CD8-positive, alpha-beta memory T cell (primary cell): Measurements from ENCODE around the gene FTO. TPM values are rescaled to one million over a fixed set of nuclear protein-coding genes. Genes with fewer than 3 reads are reported as not detected.

Experiments
- CTCF ChIA-PET: fragments of 350-600 bp; sonication (Branson Sonifier 250); formaldehyde crosslinking; loops from one replicate; lab custom pipeline; 2021; ENCODE audit warnings: antibody characterized with exemption; lab: Charles Lee
- POLR2A ChIA-PET: fragments of 350-600 bp; sonication (Branson Sonifier 250); formaldehyde crosslinking; loops from one replicate; lab custom pipeline; 2021; ENCODE audit warnings: antibody characterized with exemption; lab: Charles Lee
- DNase-seq, 5 donors: peaks; one replicate each; pipeline versions ENCODE4 v3.0.0 to v3.0.0-alpha.2; 2020 to 2022; ENCODE audit warnings: mixed read lengths in 1 of 5
- H3K27ac ChIP-seq: one replicate; pipeline ENCODE4 v1.7.0; 2013; ENCODE audit warnings: low read depth, mild to moderate bottlenecking, low read length, moderate library complexity
- H3K27me3 ChIP-seq: 2 replicates; pipeline ENCODE4 v1.7.0; 2013; ENCODE audit warnings: low read length, mild to moderate bottlenecking; ENCODE audit not compliant: insufficient read depth, poor library complexity, severe bottlenecking
- H3K36me3 ChIP-seq: 2 replicates; pipeline ENCODE4 v1.7.0; 2013; ENCODE audit warnings: mild to moderate bottlenecking, low read length, moderate library complexity; ENCODE audit not compliant: insufficient read depth
- H3K4me1 ChIP-seq: 2 replicates; pipeline ENCODE4 v1.7.0; 2013; ENCODE audit warnings: mild to moderate bottlenecking, low read length, moderate library complexity; ENCODE audit not compliant: insufficient read depth
- H3K4me3 ChIP-seq: 2 replicates; pipeline ENCODE4 v1.7.0; 2013; ENCODE audit warnings: mild to moderate bottlenecking, low read length
- H3K9me3 ChIP-seq: 2 replicates; pipeline ENCODE4 v1.7.0; 2013; ENCODE audit warnings: mild to moderate bottlenecking, low read length
- H3K27ac Mint-ChIP-seq, 8 donors: one replicate each; pipeline ENCODE4 v1.8.0; 2020 to 2021; ENCODE audit warnings: mixed read lengths in 8 of 8, mild to moderate bottlenecking in 6 of 8, inconsistent platforms in 3 of 8, moderate library complexity in 3 of 8
- H3K27me3 Mint-ChIP-seq, 2 donors: one replicate each; pipeline ENCODE4 v1.8.0; 2020 to 2021; ENCODE audit warnings: mixed read lengths in 2 of 2, mild to moderate bottlenecking in 1 of 2, moderate library complexity in 1 of 2
- H3K36me3 Mint-ChIP-seq, 3 donors: one replicate each; pipeline ENCODE4 v1.8.0; 2020 to 2021; ENCODE audit warnings: mixed read lengths in 3 of 3, inconsistent platforms in 1 of 3, mild to moderate bottlenecking in 1 of 3
- H3K4me1 Mint-ChIP-seq, 3 donors: one replicate each; pipeline ENCODE4 v1.8.0; 2020 to 2021; ENCODE audit warnings: mixed read lengths in 3 of 3, inconsistent platforms in 1 of 3, mild to moderate bottlenecking in 1 of 3
- H3K4me3 Mint-ChIP-seq, 7 donors: one replicate each; pipeline ENCODE4 v1.8.0; 2020 to 2021; ENCODE audit warnings: mixed read lengths in 7 of 7, mild to moderate bottlenecking in 6 of 7, moderate library complexity in 4 of 7, inconsistent platforms in 2 of 7
- H3K9me3 Mint-ChIP-seq, 5 donors: one replicate each; pipeline ENCODE4 v1.8.0; 2020 to 2022; ENCODE audit warnings: mixed read lengths in 5 of 5, mild to moderate bottlenecking in 3 of 5, moderate library complexity in 2 of 5, inconsistent platforms in 1 of 5
- polyA plus RNA-seq: library from polyadenylated mRNA; unstranded; fragments of 300-500 nt; fragmentation: Illumina TruSeq; gene quantifications from one replicate; pipeline ENCODE4 v1.2.3, GENCODE V29; 2021
- total RNA-seq, 2 experiments: library from RNA; stranded (reverse); gene quantifications; one replicate each; pipeline ENCODE4 v1.2.3, GENCODE V29; 2021

FTO gene
- total and polyA plus RNA-seq, 3 experiments from 2014 or later, result 54.5 to 77.8 (median 56.0) TPM

GRCh38 chr16:54193665-54194333 is 489.8 kb downstream of the FTO start:
- CTCF ChIA-PET, result no interaction called here

GRCh38 chr16:54194334-54194743 is 490.4 kb downstream of the FTO start:
- ChIA-PET CTCF (no interaction called here), POLR2A (no interaction called here)
- H3K27ac Mint-ChIP-seq, result no peak overlapping the region
- no peaks in the 10 kb centered on the region for H3K36me3 ChIP-seq
- no peaks in the 10 kb centered on the region for H3K27me3 ChIP-seq
- no peaks in the 10 kb centered on the region for H3K4me1 ChIP-seq
- H3K4me3 Mint-ChIP-seq, result no peak overlapping the region
- no peak overlapping the region for H3K4me3 ChIP-seq
- no peaks in the 10 kb centered on the region for H3K4me1 Mint-ChIP-seq
- no peaks in the 10 kb centered on the region for H3K36me3 Mint-ChIP-seq
- no peak for DNase-seq
- peaks cover 0 to 13% of the 10 kb centered on the region in 2 donors for H3K27me3 Mint-ChIP-seq
- no peaks in the 10 kb centered on the region for H3K9me3 ChIP-seq
- no peak overlapping the region for H3K27ac ChIP-seq
- H3K9me3 Mint-ChIP-seq, result peaks cover 0 to 14% (median 5%) of the 10 kb centered on the region in 5 donors

More at GRCh38 chr16:54193665-54194333, 489.8 kb downstream of the FTO start:
- Mint-ChIP-seq H3K27ac (no peak overlapping the region), H3K27me3 (peaks cover 0 to 13% of the 10 kb centered on the region in 2 donors), H3K36me3 (no peaks in the 10 kb centered on the region), H3K4me1 (no peaks in the 10 kb centered on the region), H3K9me3 (peaks cover 0 to 14% (median 5%) of the 10 kb centered on the region in 5 donors), H3K4me3 (no peak overlapping the region)
- H3K9me3 ChIP-seq, result no peaks in the 10 kb centered on the region
- no peaks in the 10 kb centered on the region for H3K27me3 ChIP-seq
- DNase-seq, result no peak
- H3K27ac ChIP-seq, result no peak overlapping the region
- POLR2A ChIA-PET, result no interaction called here
- no peaks in the 10 kb centered on the region for H3K4me1 ChIP-seq
- H3K36me3 ChIP-seq, result no peaks in the 10 kb centered on the region
- no peak overlapping the region for H3K4me3 ChIP-seq

DNA sequence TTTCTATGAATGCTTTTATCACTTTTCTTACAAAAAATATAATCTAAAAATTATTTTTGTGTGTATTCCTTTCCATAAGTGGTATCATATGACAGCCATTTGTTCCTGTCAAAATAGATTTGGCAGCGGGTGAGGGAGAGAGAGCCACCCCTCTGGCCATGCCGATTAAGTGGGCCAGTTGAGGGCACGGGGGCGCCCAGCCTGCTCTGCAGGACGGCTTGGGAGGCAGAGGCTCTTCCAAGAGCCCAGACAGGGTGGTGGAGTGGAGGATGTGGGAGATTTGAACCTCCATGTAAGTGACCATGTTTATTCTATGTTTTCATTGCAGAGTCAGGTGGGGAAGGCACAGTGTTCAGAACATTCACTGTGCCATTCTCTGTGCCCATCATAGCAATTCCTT is 493.8 kb downstream of the FTO start:
- H3K9me3 ChIP-seq, result no peaks in the 10 kb centered on the region
- Mint-ChIP-seq H3K36me3 (no peaks in the 10 kb centered on the region), H3K9me3 (peaks cover 0 to 8% (median 2%) of the 10 kb centered on the region in 5 donors), H3K27ac (no peak overlapping the region), H3K27me3 (peaks cover 0 to 5% of the 10 kb centered on the region in 2 donors), H3K4me1 (no peaks in the 10 kb centered on the region), H3K4me3 (no peak overlapping the region)
- ChIA-PET CTCF (no interaction called here), POLR2A (no interaction called here)
- H3K27ac ChIP-seq, result no peak overlapping the region
- H3K36me3 ChIP-seq, result no peaks in the 10 kb centered on the region
- H3K27me3 ChIP-seq, result no peaks in the 10 kb centered on the region
- H3K4me3 ChIP-seq, result no peak overlapping the region
- DNase-seq, result no peak
- H3K4me1 ChIP-seq, result no peaks in the 10 kb centered on the region

DNA sequence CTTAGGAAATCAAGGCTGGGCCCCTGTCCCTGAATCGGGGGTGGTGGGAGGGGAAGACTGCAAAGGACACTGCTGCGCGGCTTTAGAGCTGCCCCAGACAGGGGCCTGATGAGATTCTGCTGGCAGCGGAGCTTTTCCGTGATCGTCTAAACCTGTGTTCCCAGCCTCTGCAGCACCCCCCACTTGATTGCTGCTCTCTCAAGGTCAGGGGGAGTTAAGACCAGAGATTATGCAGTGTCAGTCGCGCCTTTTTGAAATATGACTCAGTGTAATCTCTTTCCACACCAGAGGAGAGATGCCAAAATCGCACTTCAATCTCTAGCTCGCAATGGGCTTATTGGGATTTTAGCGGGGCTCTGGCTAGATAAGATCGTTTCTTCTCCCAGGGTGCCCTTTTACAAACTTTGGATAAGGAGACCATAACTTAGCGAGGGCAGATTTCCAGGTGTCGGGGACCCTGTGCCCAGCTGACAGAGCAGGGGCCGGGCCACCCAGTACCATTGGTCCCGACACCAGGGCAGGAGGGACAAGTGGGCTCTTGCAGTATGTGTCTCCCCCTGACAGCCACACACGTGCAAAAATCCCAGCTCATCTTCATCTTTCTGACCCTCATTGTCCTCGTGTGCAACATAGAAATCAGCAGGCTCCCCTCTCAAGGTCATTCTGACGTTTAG is 495.7 kb downstream of the FTO start:
- no peaks in the 10 kb centered on the region for H3K27me3 ChIP-seq
- ChIA-PET POLR2A (no interaction called here), CTCF (no interaction called here)
- DNase-seq, result no peak
- H3K9me3 ChIP-seq, result no peaks in the 10 kb centered on the region
- H3K4me1 Mint-ChIP-seq, result no peaks in the 10 kb centered on the region
- no peak overlapping the region for H3K27ac ChIP-seq
- H3K4me1 ChIP-seq, result no peaks in the 10 kb centered on the region
- H3K36me3 ChIP-seq, result no peaks in the 10 kb centered on the region
- H3K27me3 Mint-ChIP-seq, result peaks cover 0 to 5% of the 10 kb centered on the region in 2 donors
- H3K9me3 Mint-ChIP-seq, result peaks cover 0 to 8% (median 0%) of the 10 kb centered on the region in 5 donors
- H3K36me3 Mint-ChIP-seq, result no peaks in the 10 kb centered on the region
- H3K4me3 ChIP-seq, result no peak overlapping the region
- no peak overlapping the region for H3K27ac Mint-ChIP-seq
- peak overlapping the region in 1 of 7 donors; percentile 62 for H3K4me3 Mint-ChIP-seq

- Mint-ChIP-seq H3K4me3 (no peak overlapping the region), H3K9me3 (peaks cover 0 to 8% (median 0%) of the 10 kb centered on the region in 5 donors), H3K4me1 (no peaks in the 10 kb centered on the region), H3K27ac (no peak overlapping the region), H3K27me3 (peaks cover 0 to 5% of the 10 kb centered on the region in 2 donors), H3K36me3 (no peaks in the 10 kb centered on the region)
- Histone ChIP-seq H3K27me3 (no peaks in the 10 kb centered on the region), H3K9me3 (no peaks in the 10 kb centered on the region), H3K36me3 (no peaks in the 10 kb centered on the region), H3K4me3 (no peak overlapping the region), H3K4me1 (no peaks in the 10 kb centered on the region), H3K27ac (no peak overlapping the region)
- ChIA-PET CTCF (no interaction called here), POLR2A (no interaction called here)
- no peak for DNase-seq
Observed at GRCh38 chr16:54200161-54200534, 496.2 kb downstream of the FTO start.

GRCh38 chr16:54200720-54201119 is 496.8 kb downstream of the FTO start:
- Histone ChIP-seq H3K27ac (no peak overlapping the region), H3K27me3 (no peaks in the 10 kb centered on the region), H3K9me3 (no peaks in the 10 kb centered on the region), H3K36me3 (no peaks in the 10 kb centered on the region), H3K4me3 (no peak overlapping the region), H3K4me1 (no peaks in the 10 kb centered on the region)
- Mint-ChIP-seq H3K9me3 (peaks cover 0 to 8% (median 0%) of the 10 kb centered on the region in 5 donors), H3K27ac (no peak overlapping the region), H3K4me1 (no peaks in the 10 kb centered on the region), H3K4me3 (no peak overlapping the region), H3K36me3 (no peaks in the 10 kb centered on the region), H3K27me3 (peaks cover 0 to 5% of the 10 kb centered on the region in 2 donors)
- CTCF ChIA-PET, result no interaction called here
- no peak for DNase-seq
- POLR2A ChIA-PET, result no interaction called here

DNA sequence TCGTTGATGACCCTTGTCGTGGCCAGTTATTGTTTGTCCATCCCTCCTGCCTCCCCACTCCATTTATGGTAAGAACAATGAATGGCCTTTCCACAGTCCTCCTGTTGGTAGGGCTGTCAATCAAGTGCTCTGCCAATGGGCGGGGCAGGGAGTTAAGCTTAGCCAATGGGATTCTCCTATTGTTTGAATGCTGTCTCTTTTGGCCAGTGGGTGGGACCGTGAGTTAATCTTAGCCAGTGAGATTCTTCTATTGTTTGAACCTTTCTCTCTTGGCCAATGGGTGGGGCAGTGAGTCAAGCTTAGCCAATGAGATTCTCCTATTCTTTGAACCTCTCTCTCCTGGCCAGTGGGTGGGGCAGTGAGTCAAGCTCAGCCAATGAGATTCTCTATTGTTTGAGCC is 497.2 kb downstream of the FTO start:
- H3K9me3 Mint-ChIP-seq, result peaks cover 0 to 8% (median 0%) of the 10 kb centered on the region in 5 donors
- no peaks in the 10 kb centered on the region for H3K4me1 ChIP-seq
- H3K36me3 Mint-ChIP-seq, result no peaks in the 10 kb centered on the region
- H3K9me3 ChIP-seq, result no peaks in the 10 kb centered on the region
- POLR2A ChIA-PET, result no interaction called here
- CTCF ChIA-PET, result no interaction called here
- no peak for DNase-seq
- H3K36me3 ChIP-seq, result no peaks in the 10 kb centered on the region
- no peak overlapping the region for H3K27ac ChIP-seq
- no peak overlapping the region for H3K4me3 ChIP-seq
- no peak overlapping the region for H3K4me3 Mint-ChIP-seq
- H3K27ac Mint-ChIP-seq, result no peak overlapping the region
- H3K27me3 ChIP-seq, result no peaks in the 10 kb centered on the region
- H3K4me1 Mint-ChIP-seq, result no peaks in the 10 kb centered on the region
- peaks cover 0 to 5% of the 10 kb centered on the region in 2 donors for H3K27me3 Mint-ChIP-seq
